IMR-90 (cell line): ENCODE results near the gene CXCL12.

Experiments
- CTCF ChIP-seq: conservative IDR thresholded peaks from 2 replicates; pipeline ENCODE4 v1.5.1; 2012; ENCODE audit warnings: mild to moderate bottlenecking, low read depth, low read length, improper control_type of control experiment
- ELK1 ChIP-seq: fragments of 150-350 bp; IDR thresholded peaks from 2 replicates; pipeline ENCODE4 v1.6.1; 2016; ENCODE audit warnings: low read depth, mild to moderate bottlenecking, low read length, moderate library complexity, borderline replicate concordance
- POLR2A ChIP-seq: IDR thresholded peaks from 2 replicates; pipeline ENCODE4 v1.6.1; 2012; ENCODE audit warnings: mild to moderate bottlenecking, low read depth, low read length
- SMC3 ChIP-seq: fragments of 150-350 bp; IDR thresholded peaks from 2 replicates; pipeline ENCODE4 v1.6.1; 2016; ENCODE audit warnings: low read depth, mild to moderate bottlenecking, antibody characterized with exemption, low read length, moderate library complexity

- TF ChIP-seq POLR2A (no peak), CTCF (no peak), ELK1 (no peak), SMC3 (no peak)
These were observed 11.4 kb downstream of the CXCL12 start for GRCh38 chr10:44373341-44373995.
